Measurements from ENCODE around the gene NUMBL. TPM values are rescaled to one million over a fixed set of nuclear protein-coding genes. Genes with fewer than 3 reads are reported as not detected.

NUMBL gene
- total and polyA plus RNA-seq, 2 of the 13 experiments (the other 11 are each of a cell fraction or from before 2014, with no cell fraction given), result 0.49 to 2.3 TPM

DNA sequence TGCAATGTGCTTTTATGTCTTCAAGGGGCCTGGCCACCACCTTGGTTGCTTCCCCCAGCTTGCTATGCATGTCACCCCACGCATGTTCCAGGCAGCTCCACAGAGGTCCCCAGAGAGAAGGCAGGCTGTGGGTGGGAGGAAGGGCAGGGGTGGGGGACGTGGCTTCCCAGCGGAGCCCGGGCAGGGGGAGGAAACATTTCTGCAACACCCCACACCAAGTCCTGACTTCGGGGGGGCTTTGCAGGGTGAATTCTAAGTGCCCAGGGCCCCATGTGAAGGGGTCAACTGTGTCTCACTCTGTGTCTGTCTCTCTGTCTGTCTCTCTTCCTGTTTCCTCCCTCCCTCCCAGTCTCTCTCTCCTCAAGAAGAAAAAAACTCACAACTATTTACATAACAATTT is 49.7 kb downstream of the NUMBL start:
- H3K36me3 ChIP-seq (replicated peaks in 1 of 2; ENCODE audit: control insufficient read depth in 1 of 2, insufficient read depth in 2 of 2, low read length in 2 of 2), result no peaks in the 10 kb centered on the region
- peaks cover 2% of the 10 kb centered on the region; the same call in 1 of the 2 replicates for H3K4me1 ChIP-seq (ENCODE audit: insufficient read depth, low read length)
- no peak for DNase-seq (ENCODE audit: low spot score)
- H3K27me3 ChIP-seq (ENCODE audit: control insufficient read depth in 1 of 2, insufficient read depth in 2 of 2, low read length in 2 of 2), result peaks cover 2 to 16% of the 10 kb centered on the region in 2 experiments; a peak in 1 of 5 replicates
- no CpG with 5 or more reads among the region's 5 CpGs for WGBS (ENCODE audit: low lambda C conversion rate)
- ChIA-PET CTCF (ENCODE audit: low intra/inter-chr PET ratio, low total read pairs) (no interaction called here), POLR2A (interaction anchor here (0.7 kb wide), 1 partner anchor 165 kb away, joined by 3 read pairs; no protein-coding TSS in a partner anchor)
- BruUV-seq (replicated peaks), result no TSS peak
- no peak overlapping the region for H2AFZ ChIP-seq (ENCODE audit: low read length)
- ATAC-seq, result no peak
- H3K4me3 ChIP-seq (replicated peaks in 1 of 3; ENCODE audit: insufficient read depth in 1 of 3, low read depth in 2 of 3, low read length in 3 of 3), result no peak overlapping the region
- in situ Hi-C loops (cut with HindIII; ENCODE audit: extremely low pct_ligation_motif_present, low pct_unique_long_range_greater_than_20kb), result no loop called here
- intact Hi-C loops (cut with micrococcal nuclease; ENCODE audit: unreplicated experiment), result no loop called here
- no peak overlapping the region for H3K9ac ChIP-seq (ENCODE audit: insufficient read depth, low read depth, low read length)
- H3K9me3 ChIP-seq (ENCODE audit: low read length), result no peaks in the 10 kb centered on the region
- no peak for FAIRE-seq
- H3K4me2 ChIP-seq (ENCODE audit: low read depth, low read length), result no peak overlapping the region
- no peaks in the 10 kb centered on the region for H3K79me2 ChIP-seq (ENCODE audit: insufficient read depth, low read length)
- H3K27ac ChIP-seq (ENCODE audit: extremely low read length, insufficient read depth, low read length), result no peak overlapping the region
- no peaks in the 10 kb centered on the region for H4K20me1 ChIP-seq (ENCODE audit: insufficient read depth, low read length)
- TF ChIP-seq PCBP2 (optimal IDR thresholded peaks at IDR 0.05; ENCODE audit: low read depth, low read length, poor library complexity, severe bottlenecking), result no peak
- TF ChIP-seq, protein P1, sequence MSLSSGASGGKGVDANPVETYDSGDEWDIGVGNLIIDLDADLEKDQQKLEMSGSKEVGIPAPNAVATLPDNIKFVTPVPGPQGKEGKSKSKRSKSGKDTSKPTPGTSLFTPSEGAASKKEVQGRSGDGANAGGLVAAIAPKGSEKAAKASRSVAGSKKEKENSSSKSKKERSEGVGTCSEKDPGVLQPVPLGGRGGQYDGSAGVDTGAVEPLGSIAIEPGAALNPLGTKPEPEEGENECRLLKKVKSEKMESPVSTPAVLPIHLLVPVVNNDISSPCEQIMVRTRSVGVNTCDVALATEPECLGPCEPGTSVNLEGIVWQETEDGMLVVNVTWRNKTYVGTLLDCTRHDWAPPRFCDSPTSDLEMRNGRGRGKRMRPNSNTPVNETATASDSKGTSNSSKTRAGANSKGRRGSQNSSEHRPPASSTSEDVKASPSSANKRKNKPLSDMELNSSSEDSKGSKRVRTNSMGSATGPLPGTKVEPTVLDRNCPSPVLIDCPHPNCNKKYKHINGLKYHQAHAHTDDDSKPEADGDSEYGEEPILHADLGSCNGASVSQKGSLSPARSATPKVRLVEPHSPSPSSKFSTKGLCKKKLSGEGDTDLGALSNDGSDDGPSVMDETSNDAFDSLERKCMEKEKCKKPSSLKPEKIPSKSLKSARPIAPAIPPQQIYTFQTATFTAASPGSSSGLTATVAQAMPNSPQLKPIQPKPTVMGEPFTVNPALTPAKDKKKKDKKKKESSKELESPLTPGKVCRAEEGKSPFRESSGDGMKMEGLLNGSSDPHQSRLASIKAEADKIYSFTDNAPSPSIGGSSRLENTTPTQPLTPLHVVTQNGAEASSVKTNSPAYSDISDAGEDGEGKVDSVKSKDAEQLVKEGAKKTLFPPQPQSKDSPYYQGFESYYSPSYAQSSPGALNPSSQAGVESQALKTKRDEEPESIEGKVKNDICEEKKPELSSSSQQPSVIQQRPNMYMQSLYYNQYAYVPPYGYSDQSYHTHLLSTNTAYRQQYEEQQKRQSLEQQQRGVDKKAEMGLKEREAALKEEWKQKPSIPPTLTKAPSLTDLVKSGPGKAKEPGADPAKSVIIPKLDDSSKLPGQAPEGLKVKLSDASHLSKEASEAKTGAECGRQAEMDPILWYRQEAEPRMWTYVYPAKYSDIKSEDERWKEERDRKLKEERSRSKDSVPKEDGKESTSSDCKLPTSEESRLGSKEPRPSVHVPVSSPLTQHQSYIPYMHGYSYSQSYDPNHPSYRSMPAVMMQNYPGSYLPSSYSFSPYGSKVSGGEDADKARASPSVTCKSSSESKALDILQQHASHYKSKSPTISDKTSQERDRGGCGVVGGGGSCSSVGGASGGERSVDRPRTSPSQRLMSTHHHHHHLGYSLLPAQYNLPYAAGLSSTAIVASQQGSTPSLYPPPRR (CRISPR knock-in tag; IDR thresholded peaks at IDR 0.05; ENCODE audit: borderline replicate concordance), result no peak
- TF ChIP-seq MLLT10 (CRISPR knock-in tag; IDR thresholded peaks at IDR 0.05), result no peak
- no peak for TF ChIP-seq ZNF674 (CRISPR knock-in tag; IDR thresholded peaks at IDR 0.05; ENCODE audit: low read depth)
- TF ChIP-seq IRF2 (CRISPR knock-in tag; IDR thresholded peaks at IDR 0.05), result no peak
- TF ChIP-seq ZSCAN9 (CRISPR knock-in tag; IDR thresholded peaks at IDR 0.05; ENCODE audit: borderline replicate concordance), result no peak
- TF ChIP-seq CBX1 (IDR thresholded peaks at IDR 0.05; ENCODE audit: low read depth), result no peak
- TF ChIP-seq, protein P2, sequence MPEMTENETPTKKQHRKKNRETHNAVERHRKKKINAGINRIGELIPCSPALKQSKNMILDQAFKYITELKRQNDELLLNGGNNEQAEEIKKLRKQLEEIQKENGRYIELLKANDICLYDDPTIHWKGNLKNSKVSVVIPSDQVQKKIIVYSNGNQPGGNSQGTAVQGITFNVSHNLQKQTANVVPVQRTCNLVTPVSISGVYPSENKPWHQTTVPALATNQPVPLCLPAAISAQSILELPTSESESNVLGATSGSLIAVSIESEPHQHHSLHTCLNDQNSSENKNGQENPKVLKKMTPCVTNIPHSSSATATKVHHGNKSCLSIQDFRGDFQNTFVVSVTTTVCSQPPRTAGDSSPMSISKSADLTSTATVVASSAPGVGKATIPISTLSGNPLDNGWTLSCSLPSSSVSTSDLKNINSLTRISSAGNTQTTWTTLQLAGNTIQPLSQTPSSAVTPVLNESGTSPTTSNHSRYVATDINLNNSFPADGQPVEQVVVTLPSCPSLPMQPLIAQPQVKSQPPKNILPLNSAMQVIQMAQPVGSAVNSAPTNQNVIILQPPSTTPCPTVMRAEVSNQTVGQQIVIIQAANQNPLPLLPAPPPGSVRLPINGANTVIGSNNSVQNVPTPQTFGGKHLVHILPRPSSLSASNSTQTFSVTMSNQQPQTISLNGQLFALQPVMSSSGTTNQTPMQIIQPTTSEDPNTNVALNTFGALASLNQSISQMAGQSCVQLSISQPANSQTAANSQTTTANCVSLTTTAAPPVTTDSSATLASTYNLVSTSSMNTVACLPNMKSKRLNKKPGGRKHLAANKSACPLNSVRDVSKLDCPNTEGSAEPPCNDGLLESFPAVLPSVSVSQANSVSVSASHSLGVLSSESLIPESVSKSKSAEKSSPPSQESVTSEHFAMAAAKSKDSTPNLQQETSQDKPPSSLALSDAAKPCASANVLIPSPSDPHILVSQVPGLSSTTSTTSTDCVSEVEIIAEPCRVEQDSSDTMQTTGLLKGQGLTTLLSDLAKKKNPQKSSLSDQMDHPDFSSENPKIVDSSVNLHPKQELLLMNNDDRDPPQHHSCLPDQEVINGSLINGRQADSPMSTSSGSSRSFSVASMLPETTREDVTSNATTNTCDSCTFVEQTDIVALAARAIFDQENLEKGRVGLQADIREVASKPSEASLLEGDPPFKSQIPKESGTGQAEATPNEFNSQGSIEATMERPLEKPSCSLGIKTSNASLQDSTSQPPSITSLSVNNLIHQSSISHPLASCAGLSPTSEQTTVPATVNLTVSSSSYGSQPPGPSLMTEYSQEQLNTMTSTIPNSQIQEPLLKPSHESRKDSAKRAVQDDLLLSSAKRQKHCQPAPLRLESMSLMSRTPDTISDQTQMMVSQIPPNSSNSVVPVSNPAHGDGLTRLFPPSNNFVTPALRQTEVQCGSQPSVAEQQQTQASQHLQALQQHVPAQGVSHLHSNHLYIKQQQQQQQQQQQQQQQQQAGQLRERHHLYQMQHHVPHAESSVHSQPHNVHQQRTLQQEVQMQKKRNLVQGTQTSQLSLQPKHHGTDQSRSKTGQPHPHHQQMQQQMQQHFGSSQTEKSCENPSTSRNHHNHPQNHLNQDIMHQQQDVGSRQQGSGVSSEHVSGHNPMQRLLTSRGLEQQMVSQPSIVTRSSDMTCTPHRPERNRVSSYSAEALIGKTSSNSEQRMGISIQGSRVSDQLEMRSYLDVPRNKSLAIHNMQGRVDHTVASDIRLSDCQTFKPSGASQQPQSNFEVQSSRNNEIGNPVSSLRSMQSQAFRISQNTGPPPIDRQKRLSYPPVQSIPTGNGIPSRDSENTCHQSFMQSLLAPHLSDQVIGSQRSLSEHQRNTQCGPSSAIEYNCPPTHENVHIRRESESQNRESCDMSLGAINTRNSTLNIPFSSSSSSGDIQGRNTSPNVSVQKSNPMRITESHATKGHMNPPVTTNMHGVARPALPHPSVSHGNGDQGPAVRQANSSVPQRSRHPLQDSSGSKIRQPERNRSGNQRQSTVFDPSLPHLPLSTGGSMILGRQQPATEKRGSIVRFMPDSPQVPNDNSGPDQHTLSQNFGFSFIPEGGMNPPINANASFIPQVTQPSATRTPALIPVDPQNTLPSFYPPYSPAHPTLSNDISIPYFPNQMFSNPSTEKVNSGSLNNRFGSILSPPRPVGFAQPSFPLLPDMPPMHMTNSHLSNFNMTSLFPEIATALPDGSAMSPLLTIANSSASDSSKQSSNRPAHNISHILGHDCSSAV (CRISPR knock-in tag; IDR thresholded peaks at IDR 0.05; ENCODE audit: borderline replicate concordance), result no peak
- TF ChIP-seq ZNF782 (CRISPR knock-in tag; IDR thresholded peaks at IDR 0.05; ENCODE audit: borderline replicate concordance), result no peak
- no peak for TF ChIP-seq RARG (CRISPR knock-in tag; IDR thresholded peaks at IDR 0.05; ENCODE audit: low read depth)
- TF ChIP-seq SCMH1 (CRISPR knock-in tag; IDR thresholded peaks at IDR 0.05; ENCODE audit: borderline replicate concordance), result no peak
- no peak for TF ChIP-seq TSC22D2 (CRISPR knock-in tag; IDR thresholded peaks at IDR 0.05; ENCODE audit: borderline replicate concordance)
- no peak for TF ChIP-seq PHF21A (CRISPR knock-in tag; IDR thresholded peaks at IDR 0.05)

Measured in HepG2 (cell line).